Measurements from ENCODE around the gene AGAP3. TPM values are rescaled to one million over a fixed set of nuclear protein-coding genes. Genes with fewer than 3 reads are reported as not detected.

Gene AGAP3
- total RNA-seq, 1 donor from 2014 or later: 206 TPM

GRCh38 chr7:151144387-151144786 lies 58.1 kb downstream of the AGAP3 start:
- Mint-ChIP-seq H3K4me3 (ENCODE audit: unreplicated experiment) (peak overlapping the region; percentile 74), H3K4me1 (ENCODE audit: unreplicated experiment) (peaks cover 56% of the 10 kb centered on the region), H3K9me3 (ENCODE audit: unreplicated experiment) (no peaks in the 10 kb centered on the region), H3K27me3 (ENCODE audit: unreplicated experiment) (peaks cover 36% of the 10 kb centered on the region), H3K36me3 (ENCODE audit: low read depth, unreplicated experiment) (peaks cover 45% of the 10 kb centered on the region), H3K27ac (ENCODE audit: unreplicated experiment) (no peak overlapping the region)
- no peak for DNase-seq (ENCODE audit: low spot score)
- TF ChIP-seq CTCF (IDR thresholded peaks at IDR 0.05; ENCODE audit: unreplicated experiment): no peak

GRCh38 chr7:151146761-151147160 lies 60.5 kb downstream of the AGAP3 start:
- Mint-ChIP-seq H3K9me3 (ENCODE audit: unreplicated experiment) (no peaks in the 10 kb centered on the region), H3K27ac (ENCODE audit: unreplicated experiment) (peak overlapping the region; percentile 65)

GRCh38 chr7:151148319-151149259 lies 62.3 kb downstream of the AGAP3 start:
- Mint-ChIP-seq H3K4me1 (ENCODE audit: unreplicated experiment) (peaks cover 33% of the 10 kb centered on the region), H3K4me3 (ENCODE audit: unreplicated experiment) (peak overlapping the region; percentile 28), H3K27ac (ENCODE audit: unreplicated experiment) (no peak overlapping the region), H3K9me3 (ENCODE audit: unreplicated experiment) (no peaks in the 10 kb centered on the region), H3K36me3 (ENCODE audit: low read depth, unreplicated experiment) (peaks cover 22% of the 10 kb centered on the region), H3K27me3 (ENCODE audit: unreplicated experiment) (peaks cover 10% of the 10 kb centered on the region)
- TF ChIP-seq CTCF (IDR thresholded peaks at IDR 0.05; ENCODE audit: unreplicated experiment): no peak
- DNase-seq (ENCODE audit: low spot score): no peak

More at GRCh38 chr7:151146761-151147160, 60.5 kb downstream of the AGAP3 start:
- peak overlapping the region; percentile 48 for H3K4me3 Mint-ChIP-seq (ENCODE audit: unreplicated experiment)
- H3K36me3 Mint-ChIP-seq (ENCODE audit: low read depth, unreplicated experiment): peaks cover 31% of the 10 kb centered on the region
- TF ChIP-seq CTCF (IDR thresholded peaks at IDR 0.05; ENCODE audit: unreplicated experiment): no peak
- peaks cover 16% of the 10 kb centered on the region for H3K27me3 Mint-ChIP-seq (ENCODE audit: unreplicated experiment)
- DNase-seq (ENCODE audit: low spot score): no peak
- H3K4me1 Mint-ChIP-seq (ENCODE audit: unreplicated experiment): peaks cover 46% of the 10 kb centered on the region

- peaks cover 41% of the 10 kb centered on the region for H3K4me1 Mint-ChIP-seq (ENCODE audit: unreplicated experiment)
- no peaks in the 10 kb centered on the region for H3K9me3 Mint-ChIP-seq (ENCODE audit: unreplicated experiment)
- DNase-seq (ENCODE audit: low spot score): no peak
- no peak overlapping the region for H3K27ac Mint-ChIP-seq (ENCODE audit: unreplicated experiment)
- no peak for TF ChIP-seq CTCF (IDR thresholded peaks at IDR 0.05; ENCODE audit: unreplicated experiment)
- no peak overlapping the region for H3K4me3 Mint-ChIP-seq (ENCODE audit: unreplicated experiment)
- peaks cover 12% of the 10 kb centered on the region for H3K36me3 Mint-ChIP-seq (ENCODE audit: low read depth, unreplicated experiment)
- peaks cover 5% of the 10 kb centered on the region for H3K27me3 Mint-ChIP-seq (ENCODE audit: unreplicated experiment)
Observed at GRCh38 chr7:151150388-151150787, 64.1 kb downstream of the AGAP3 start.
